NB4 (cell line): ENCODE data around the gene FOXP4.

ENCODE experiments used
- DNase-seq: peaks from one replicate; pipeline ENCODE4 v3.0.0; 2010; ENCODE audit warnings: low read depth
- H3K4me3 ChIP-seq: one replicate; pipeline ENCODE4 v1.5.1; 2011; ENCODE audit warnings: mild to moderate bottlenecking, low read depth, low read length, moderate library complexity
- CTCF ChIP-seq: IDR thresholded peaks from one replicate; pipeline ENCODE4 v1.5.1; 2012; ENCODE audit warnings: low read depth, low read length
- MYC ChIP-seq: IDR thresholded peaks from 2 replicates; pipeline ENCODE4 v1.6.1; 2011; ENCODE audit warnings: low read depth, low read length
- POLR2A ChIP-seq: IDR thresholded peaks from 2 replicates; pipeline ENCODE4 v1.6.1; 2011; ENCODE audit warnings: mild to moderate bottlenecking; ENCODE audit not compliant: insufficient read length; ENCODE audit errors: extremely low read depth
- TF ChIP-seq, protein P1 (sequence below): IDR thresholded peaks from 2 replicates; pipeline ENCODE4 v1.6.1; 2011; ENCODE audit warnings: low read depth, low read length

FOXP4 gene

GRCh38 chr6:41508479-41508878, 37.7 kb upstream of the FOXP4 start:
- TF ChIP-seq POLR2A: no peak
- no peak for TF ChIP-seq MYC
- no peak for TF ChIP-seq CTCF
- TF ChIP-seq, protein P1, sequence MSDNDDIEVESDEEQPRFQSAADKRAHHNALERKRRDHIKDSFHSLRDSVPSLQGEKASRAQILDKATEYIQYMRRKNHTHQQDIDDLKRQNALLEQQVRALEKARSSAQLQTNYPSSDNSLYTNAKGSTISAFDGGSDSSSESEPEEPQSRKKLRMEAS: no peak
- no peak overlapping the region for H3K4me3 ChIP-seq
- no peak for DNase-seq

DNA sequence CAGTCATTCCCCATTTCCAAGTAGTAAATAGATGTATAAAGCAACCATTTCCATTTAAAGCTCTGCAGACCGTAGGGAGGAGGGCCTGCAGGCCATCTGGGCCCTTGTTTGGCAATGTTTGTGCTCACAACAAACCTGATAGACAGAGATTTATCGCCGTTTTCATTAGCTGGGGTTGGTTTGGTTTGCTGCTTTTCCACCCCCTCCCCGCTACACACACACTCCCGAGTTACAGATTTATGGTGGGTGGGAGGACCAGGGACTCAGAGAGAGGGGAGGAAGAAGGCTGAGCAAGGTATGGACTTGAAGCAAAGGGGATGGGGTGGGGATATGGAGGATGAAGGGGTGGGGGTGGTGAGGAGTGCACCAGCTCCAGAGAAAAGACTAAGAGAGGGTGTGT, 36.6 kb upstream of the FOXP4 start:
- TF ChIP-seq MYC (no peak), POLR2A (no peak), CTCF (no peak)
- TF ChIP-seq, protein P1: no peak
- H3K4me3 ChIP-seq: no peak overlapping the region
- DNase-seq: no peak

DNA sequence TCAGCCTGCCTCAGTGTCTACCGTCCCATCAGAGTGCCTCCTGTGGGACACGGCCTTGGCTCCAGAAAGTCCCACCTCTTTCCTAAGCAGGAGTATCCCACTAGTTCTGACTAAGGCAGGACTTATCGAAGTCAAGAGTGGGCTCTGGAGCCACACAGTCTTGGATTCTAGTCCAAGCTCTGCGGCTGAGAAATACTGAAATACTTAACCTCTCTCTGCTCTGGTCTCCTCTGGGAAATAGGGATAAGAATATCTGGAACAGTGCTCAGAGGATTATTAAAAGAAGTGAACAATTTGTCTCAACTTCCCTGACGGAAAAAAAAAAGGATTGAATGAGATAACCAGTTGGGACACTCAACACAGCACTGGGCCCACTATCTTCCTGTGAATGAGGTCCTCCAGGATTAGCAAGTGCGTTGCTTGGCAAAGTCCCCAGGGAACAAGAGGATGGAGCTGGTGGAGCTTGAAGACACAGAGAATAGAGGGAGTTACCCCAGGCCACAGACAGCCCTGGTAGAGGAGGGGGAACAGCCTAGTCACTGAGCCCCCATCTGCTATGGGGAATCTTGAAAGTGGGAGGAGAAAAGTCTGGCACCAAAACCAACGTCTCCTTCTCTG, 34.6 kb upstream of the FOXP4 start:
- DNase-seq: no peak
- no peak overlapping the region for H3K4me3 ChIP-seq
- TF ChIP-seq, protein P1: no peak
- TF ChIP-seq POLR2A (no peak), CTCF (no peak), MYC (no peak)

- no peak for TF ChIP-seq MYC
- TF ChIP-seq, protein P1: no peak
- TF ChIP-seq CTCF: no peak
- no peak for TF ChIP-seq POLR2A
- DNase-seq: no peak
- H3K4me3 ChIP-seq: no peak overlapping the region
Measured at GRCh38 chr6:41512146-41512701, 34.0 kb upstream of the FOXP4 start.

DNA sequence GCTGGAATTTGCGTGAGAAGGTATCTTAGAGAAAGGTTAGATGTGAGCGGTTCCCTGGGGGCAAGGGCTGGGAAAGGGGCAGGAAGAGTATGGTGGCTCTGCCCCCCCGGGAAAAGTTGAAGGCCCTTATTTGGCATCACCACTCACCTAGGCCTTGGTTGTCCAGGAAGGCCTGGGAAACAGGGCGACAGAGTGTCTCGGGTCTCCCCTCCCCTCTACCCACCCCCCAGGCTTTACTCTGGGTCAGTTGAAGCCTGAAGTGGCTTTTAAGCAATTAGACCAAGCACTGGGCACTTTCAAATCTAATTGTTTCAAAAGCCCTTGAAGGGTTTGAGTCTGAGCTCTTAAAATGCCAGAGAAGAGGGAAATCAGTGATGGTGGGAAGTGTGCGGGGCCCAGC, 30.2 kb upstream of the FOXP4 start:
- H3K4me3 ChIP-seq: no peak overlapping the region
- TF ChIP-seq MYC: no peak
- TF ChIP-seq, protein P1: no peak
- TF ChIP-seq CTCF: no peak
- TF ChIP-seq POLR2A: no peak
- DNase-seq: no peak
